GM23248 (cell line): ENCODE results near the gene SCN9A. TPM values are rescaled to one million over a fixed set of nuclear protein-coding genes. Genes with fewer than 3 reads are reported as not detected.

Source experiments
- DNase-seq: peaks from one replicate; pipeline ENCODE4 v3.0.0-alpha.2; 2015
- H2AFZ ChIP-seq: fragments of 200-600 bp; sonication (generic); 2 replicates; pipeline ENCODE4 v1.6.1; 2016; ENCODE audit warnings: antibody characterized with exemption
- H3F3A ChIP-seq: fragments of 200-600 bp; sonication (generic); 2 replicates; pipeline ENCODE4 v1.6.1; 2016; ENCODE audit warnings: mild to moderate bottlenecking, antibody characterized with exemption, mixed run types; ENCODE audit not compliant: insufficient read depth
- H3K27ac ChIP-seq: fragments of 200-600 bp; sonication (generic); 2 replicates; pipeline ENCODE4 v1.5.1; 2016; ENCODE audit warnings: mild to moderate bottlenecking
- H3K27me3 ChIP-seq: fragments of 200-600 bp; sonication (generic); replicated peaks from 2 replicates; pipeline ENCODE4 v1.6.1; 2016; ENCODE audit warnings: mild to moderate bottlenecking; ENCODE audit not compliant: insufficient read depth
- H3K36me3 ChIP-seq: fragments of 200-600 bp; sonication (generic); 2 replicates; pipeline ENCODE4 v1.6.1; 2016; ENCODE audit warnings: low read depth, mild to moderate bottlenecking
- H3K4me1 ChIP-seq: fragments of 200-600 bp; sonication (generic); 2 replicates; pipeline ENCODE4 v1.6.1; 2016; ENCODE audit warnings: mild to moderate bottlenecking; ENCODE audit not compliant: insufficient read depth
- H3K4me2 ChIP-seq: fragments of 200-600 bp; sonication (generic); one replicate; pipeline ENCODE4 v1.6.1; 2016; ENCODE audit warnings: mild to moderate bottlenecking; ENCODE audit not compliant: unreplicated experiment
- H3K4me3 ChIP-seq: fragments of 200-600 bp; sonication (generic); 2 replicates; pipeline ENCODE4 v1.5.1; 2016; ENCODE audit warnings: mild to moderate bottlenecking
- H3K79me2 ChIP-seq: fragments of 200-600 bp; sonication (generic); 2 replicates; pipeline ENCODE4 v1.6.1; 2016; ENCODE audit warnings: mild to moderate bottlenecking; ENCODE audit not compliant: insufficient read depth
- H3K9ac ChIP-seq: fragments of 200-600 bp; sonication (generic); 2 replicates; pipeline ENCODE4 v1.6.1; 2016; ENCODE audit warnings: mild to moderate bottlenecking
- H3K9me2 ChIP-seq: fragments of 200-600 bp; sonication (generic); 2 replicates; pipeline ENCODE4 v1.6.1; 2016; ENCODE audit warnings: mixed run types, mild to moderate bottlenecking, moderate library complexity; ENCODE audit not compliant: insufficient read depth
- H3K9me3 ChIP-seq: fragments of 200-600 bp; sonication (generic); one replicate; pipeline ENCODE4 v1.6.1; 2017; ENCODE audit warnings: low read depth
- H4K20me1 ChIP-seq: fragments of 200-600 bp; sonication (generic); 2 replicates; pipeline ENCODE4 v1.6.0; 2016; ENCODE audit not compliant: insufficient read depth
- EZH2 ChIP-seq: fragments of 200-600 bp; sonication (generic); IDR thresholded peaks from 2 replicates; pipeline ENCODE4 v1.6.1; 2018; ENCODE audit warnings: antibody characterized with exemption, mild to moderate bottlenecking; ENCODE audit not compliant: insufficient read depth, poor library complexity, severe bottlenecking
- EZH2phosphoT487 ChIP-seq: fragments of 200-600 bp; sonication (generic); IDR thresholded peaks from 2 replicates; pipeline ENCODE4 v1.6.1; 2018; ENCODE audit warnings: antibody characterized with exemption, moderate library complexity, mild to moderate bottlenecking, low read depth; ENCODE audit not compliant: insufficient read depth
- WGBS, 2 experiments: methylation state at CpG; one replicate each; pipeline ENCODE4 v1.1.6; 2015 to 2017; ENCODE audit warnings: low lambda C conversion rate in 2 of 2, low coverage in 1 of 2; ENCODE audit errors: missing lambda C conversion rate in 2 of 2; 5-methylcytosine and 5-hydroxymethylcytosine counted together
- in situ Hi-C: fragments of 300-500 bp; cut with MboI; formaldehyde crosslinking; loops from 2 replicates; pipeline ENCODE4 v1.15.0; 2020
- polyA plus RNA-seq: library from polyadenylated mRNA; unstranded; fragments of >200 nt; fragmentation: Nextera tagmentation; extraction: Ambion mirVana; gene quantifications from 2 replicates; pipeline ENCODE4 v1.2.1, GENCODE V29; 2016
- total RNA-seq: library from RNA; depleted of rRNA; stranded (reverse); fragments of >200 nt; shearing (Covaris generic); gene quantifications from 2 replicates; pipeline ENCODE4 v1.2.3, GENCODE V29; 2014

SCN9A gene
- total and polyA plus RNA-seq, 2 experiments from 2014 or later: 7.2 to 8.3 TPM

- H3K36me3 ChIP-seq: no peaks in the 10 kb centered on the region
- no peak overlapping the region for H3K9ac ChIP-seq
- no peak for DNase-seq
- H3F3A ChIP-seq: no peaks in the 10 kb centered on the region
- no peak overlapping the region for H3K4me3 ChIP-seq
- no peaks in the 10 kb centered on the region for H3K27me3 ChIP-seq
- in situ Hi-C loops: no loop called here
- H3K4me2 ChIP-seq: no peak overlapping the region
- TF ChIP-seq EZH2phosphoT487: no peak
- H4K20me1 ChIP-seq: no peaks in the 10 kb centered on the region
- WGBS, 2 experiments: 94 to 100% methylated on average over 1 of the region's 1 CpG
- no peaks in the 10 kb centered on the region for H3K9me3 ChIP-seq
- no peaks in the 10 kb centered on the region for H3K4me1 ChIP-seq
- no peak overlapping the region for H2AFZ ChIP-seq
- H3K9me2 ChIP-seq: no peaks in the 10 kb centered on the region
- no peak overlapping the region for H3K27ac ChIP-seq
- H3K79me2 ChIP-seq: no peaks in the 10 kb centered on the region
These were observed 71.1 kb downstream of the SCN9A start for GRCh38 chr2:166304656-166305055.

- 36 to 37% methylated on average over 3 of the region's 3 CpGs for WGBS, 2 experiments
- no peaks in the 10 kb centered on the region for H3K36me3 ChIP-seq
- no peak for TF ChIP-seq EZH2phosphoT487
- TF ChIP-seq EZH2: no peak
These were observed 73.7 kb downstream of the SCN9A start for GRCh38 chr2:166302036-166302435.

GRCh38 chr2:166297951-166298350 lies 77.8 kb downstream of the SCN9A start:
- no peaks in the 10 kb centered on the region for H4K20me1 ChIP-seq
- no peaks in the 10 kb centered on the region for H3K9me3 ChIP-seq
- H3F3A ChIP-seq: peaks cover 5% of the 10 kb centered on the region; the same call in 1 of the 2 replicates
- in situ Hi-C loops: no loop called here
- WGBS, 2 experiments: 36 to 37% methylated on average over 2 of the region's 2 CpGs
- no peaks in the 10 kb centered on the region for H3K36me3 ChIP-seq
- H3K4me2 ChIP-seq: no peak overlapping the region
- H3K4me1 ChIP-seq: peaks cover 11% of the 10 kb centered on the region
- no peak for DNase-seq
- H3K4me3 ChIP-seq: no peak overlapping the region
- no peak overlapping the region for H3K9ac ChIP-seq
- no peaks in the 10 kb centered on the region for H3K27me3 ChIP-seq
- no peak overlapping the region for H3K27ac ChIP-seq
- H3K9me2 ChIP-seq: no peaks in the 10 kb centered on the region
- TF ChIP-seq EZH2 (no peak), EZH2phosphoT487 (no peak)
- no peak overlapping the region for H2AFZ ChIP-seq
- H3K79me2 ChIP-seq: no peaks in the 10 kb centered on the region

More at GRCh38 chr2:166302036-166302435, 73.7 kb downstream of the SCN9A start:
- Histone ChIP-seq H3K9me2 (no peaks in the 10 kb centered on the region), H3F3A (no peaks in the 10 kb centered on the region), H3K4me2 (no peak overlapping the region), H2AFZ (no peak overlapping the region), H3K9ac (no peak overlapping the region), H3K27ac (no peak overlapping the region), H3K27me3 (no peaks in the 10 kb centered on the region), H3K4me3 (no peak overlapping the region), H3K4me1 (no peaks in the 10 kb centered on the region), H3K9me3 (no peaks in the 10 kb centered on the region), H3K79me2 (no peaks in the 10 kb centered on the region), H4K20me1 (no peaks in the 10 kb centered on the region)
- no peak for DNase-seq
- in situ Hi-C loops: no loop called here

GRCh38 chr2:166293984-166294383 lies 81.8 kb downstream of the SCN9A start:
- no peaks in the 10 kb centered on the region for H4K20me1 ChIP-seq
- H3K4me3 ChIP-seq: no peak overlapping the region
- H3K36me3 ChIP-seq: no peaks in the 10 kb centered on the region
- WGBS, 2 experiments: 40 to 43% methylated on average over 1 of the region's 1 CpG
- H3K79me2 ChIP-seq: no peaks in the 10 kb centered on the region
- H3K27me3 ChIP-seq: no peaks in the 10 kb centered on the region
- no peak overlapping the region for H3K9ac ChIP-seq
- no peak overlapping the region for H2AFZ ChIP-seq
- H3K4me1 ChIP-seq: peaks cover 11% of the 10 kb centered on the region
- H3F3A ChIP-seq: peaks cover 5% of the 10 kb centered on the region; the same call in 1 of the 2 replicates
- no peaks in the 10 kb centered on the region for H3K9me3 ChIP-seq
- H3K27ac ChIP-seq: no peak overlapping the region
- peak; percentile 48 for DNase-seq
- no peak for TF ChIP-seq EZH2
- no peak for TF ChIP-seq EZH2phosphoT487
- H3K9me2 ChIP-seq: no peaks in the 10 kb centered on the region; the same call in 1 of the 2 replicates
- peak overlapping the region; percentile 38 for H3K4me2 ChIP-seq
- in situ Hi-C loops: no loop called here

- no peak overlapping the region for H3K27ac ChIP-seq
- H3K4me3 ChIP-seq: no peak overlapping the region
- in situ Hi-C loops: no loop called here
- DNase-seq: peak; percentile 12
- H3K36me3 ChIP-seq: no peaks in the 10 kb centered on the region
- H4K20me1 ChIP-seq: no peaks in the 10 kb centered on the region
- no peak overlapping the region for H2AFZ ChIP-seq
- no peak overlapping the region for H3K4me2 ChIP-seq
- no peaks in the 10 kb centered on the region for H3F3A ChIP-seq
- no peaks in the 10 kb centered on the region for H3K79me2 ChIP-seq
- no peaks in the 10 kb centered on the region for H3K4me1 ChIP-seq
- no peaks in the 10 kb centered on the region for H3K9me3 ChIP-seq
- no peaks in the 10 kb centered on the region for H3K27me3 ChIP-seq
- TF ChIP-seq EZH2phosphoT487: no peak
- no peak for TF ChIP-seq EZH2
- no peak overlapping the region for H3K9ac ChIP-seq
- H3K9me2 ChIP-seq: no peaks in the 10 kb centered on the region
These were observed 90.5 kb downstream of the SCN9A start for GRCh38 chr2:166285215-166285614.
